Epithelial cell of proximal tubule (primary cell): ENCODE results near the gene BAAT. TPM values are rescaled to one million over a fixed set of nuclear protein-coding genes. Genes with fewer than 3 reads are reported as not detected.

Source experiments
- DNase-seq: peaks from one replicate; pipeline ENCODE4 v3.0.0-alpha.2; 2011; ENCODE audit warnings: low read depth
- H3K4me3 ChIP-seq: 2 replicates; pipeline ENCODE4 v1.5.1; 2011; ENCODE audit warnings: low read depth, mild to moderate bottlenecking, low read length
- total RNA-seq: library from RNA; depleted of rRNA; stranded (reverse); fragments of >200 nt; gene quantifications from 2 replicates; pipeline ENCODE4 v1.2.3, GENCODE V29; 2015
- TF ChIP-seq, protein P1 (sequence below): conservative IDR thresholded peaks from 2 replicates; pipeline ENCODE4 v1.5.1; 2012; ENCODE audit warnings: low read depth, mild to moderate bottlenecking, low read length

BAAT gene
- total RNA-seq, 1 donor from 2014 or later = not detected

DNA sequence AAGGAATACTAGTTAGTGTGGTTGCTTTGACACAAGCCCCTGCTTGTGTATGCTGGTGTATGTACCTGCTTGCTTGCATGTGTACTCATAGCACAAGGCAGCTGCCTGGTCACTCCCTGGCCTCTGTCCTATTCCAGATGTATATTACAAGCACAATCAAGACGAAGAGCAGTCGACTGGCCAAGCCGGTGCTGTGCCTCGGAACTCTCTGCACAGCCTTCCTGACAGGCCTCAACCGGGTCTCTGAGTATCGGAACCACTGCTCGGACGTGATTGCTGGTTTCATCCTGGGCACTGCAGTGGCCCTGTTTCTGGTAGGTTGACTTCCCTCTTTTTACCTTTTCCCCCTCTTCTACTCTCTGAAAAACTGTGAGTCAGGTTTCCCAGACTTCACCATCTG is 72.1 kb downstream of the BAAT start:
- H3K4me3 ChIP-seq = no peak overlapping the region
- TF ChIP-seq, protein P1, sequence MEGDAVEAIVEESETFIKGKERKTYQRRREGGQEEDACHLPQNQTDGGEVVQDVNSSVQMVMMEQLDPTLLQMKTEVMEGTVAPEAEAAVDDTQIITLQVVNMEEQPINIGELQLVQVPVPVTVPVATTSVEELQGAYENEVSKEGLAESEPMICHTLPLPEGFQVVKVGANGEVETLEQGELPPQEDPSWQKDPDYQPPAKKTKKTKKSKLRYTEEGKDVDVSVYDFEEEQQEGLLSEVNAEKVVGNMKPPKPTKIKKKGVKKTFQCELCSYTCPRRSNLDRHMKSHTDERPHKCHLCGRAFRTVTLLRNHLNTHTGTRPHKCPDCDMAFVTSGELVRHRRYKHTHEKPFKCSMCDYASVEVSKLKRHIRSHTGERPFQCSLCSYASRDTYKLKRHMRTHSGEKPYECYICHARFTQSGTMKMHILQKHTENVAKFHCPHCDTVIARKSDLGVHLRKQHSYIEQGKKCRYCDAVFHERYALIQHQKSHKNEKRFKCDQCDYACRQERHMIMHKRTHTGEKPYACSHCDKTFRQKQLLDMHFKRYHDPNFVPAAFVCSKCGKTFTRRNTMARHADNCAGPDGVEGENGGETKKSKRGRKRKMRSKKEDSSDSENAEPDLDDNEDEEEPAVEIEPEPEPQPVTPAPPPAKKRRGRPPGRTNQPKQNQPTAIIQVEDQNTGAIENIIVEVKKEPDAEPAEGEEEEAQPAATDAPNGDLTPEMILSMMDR = no peak
- DNase-seq = no peak

DNA sequence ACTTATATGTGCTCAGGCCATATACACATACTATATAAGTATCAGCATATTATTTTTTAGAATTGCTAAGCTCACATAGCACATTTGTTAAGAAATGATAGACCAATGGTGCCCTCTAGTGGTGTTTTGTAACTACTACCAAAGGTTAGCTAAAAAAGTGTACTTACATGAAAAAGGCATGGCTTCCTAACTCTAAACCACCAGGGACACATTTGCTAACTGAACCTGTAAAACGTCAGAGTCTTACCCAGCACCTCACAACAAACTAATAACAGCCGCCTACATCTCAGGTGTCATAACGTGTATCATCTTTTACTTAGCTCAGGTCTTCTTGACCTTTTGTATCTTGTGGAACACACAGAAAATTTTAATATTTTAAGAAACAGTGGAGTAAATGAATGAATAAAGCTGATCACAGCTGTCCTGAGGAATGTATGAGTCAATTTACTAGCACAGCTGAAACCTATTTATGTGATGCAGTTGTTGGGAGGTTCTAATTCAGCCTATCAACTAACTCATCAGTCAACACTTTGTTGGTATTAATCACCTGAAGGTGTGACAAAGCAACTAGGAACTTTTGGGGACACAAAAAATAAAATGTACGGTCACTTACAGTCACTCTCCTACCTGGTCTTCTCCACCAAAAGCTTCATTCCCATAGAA is 72.9 kb downstream of the BAAT start:
- no peak overlapping the region for H3K4me3 ChIP-seq
- DNase-seq = peak; percentile 49
- TF ChIP-seq, protein P1 = peak; percentile 67

DNA sequence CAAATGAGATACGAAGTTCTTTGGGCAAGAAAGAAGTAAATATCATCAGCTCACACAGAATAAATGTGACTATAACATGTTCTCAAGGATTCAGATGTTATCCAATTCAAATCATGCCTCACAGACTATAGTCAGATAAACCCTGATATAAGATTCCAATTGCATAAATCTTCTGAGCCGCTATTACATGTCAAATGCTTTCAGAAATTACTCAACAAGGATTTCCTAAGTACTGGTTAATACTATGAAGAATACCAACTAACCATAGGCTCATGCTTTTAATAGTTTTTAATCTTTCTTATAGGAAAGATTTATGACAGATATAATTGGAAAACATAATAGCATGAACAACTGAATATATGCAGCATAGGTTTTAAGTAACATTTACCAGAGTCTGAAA is 73.6 kb downstream of the BAAT start:
- no peak for DNase-seq
- TF ChIP-seq, protein P1 = no peak
- H3K4me3 ChIP-seq = no peak overlapping the region

Other genes with a start within 250 kb of the BAAT start
- gene MRPL50, start 13.6 kb upstream of the BAAT start, total RNA-seq = 10.2 and 15.5 TPM in 2 replicates
- 6.0 and 8.2 TPM in 2 replicates for gene ZNF189, start 13.8 kb upstream of the BAAT start, total RNA-seq
- gene ALDOB, start 50.8 kb upstream of the BAAT start, total RNA-seq = not detected in 2 replicates
- 17.3 and 23.1 TPM in 2 replicates for gene RNF20, start 148.8 kb upstream of the BAAT start, total RNA-seq
- gene PPP3R2, start 210.0 kb upstream of the BAAT start, total RNA-seq = not detected in 2 replicates